GM19397 (cell line): Measurements from ENCODE around the gene PHAX.
A peak's percentile ranks its signal among the peaks of the same experiment; 100 is the strongest.
"Not testable (repeated sequence)": the region's sequence is repeated elsewhere in the genome, so short reads cannot be mapped to it uniquely, and the experiment has no call there.

Experiments
- ATAC-seq: cut with Tn5 transposase; IDR thresholded peaks from one replicate; pipeline ENCODE4 v1.9.1; 2021; ENCODE audit warnings: mild to moderate bottlenecking, moderate library complexity; ENCODE audit not compliant: unreplicated experiment

Gene PHAX

GRCh38 chr5:126603402-126603991 lies 2.8 kb downstream of the PHAX start:
- no peak for ATAC-seq

- no peak for ATAC-seq
These were observed 4.8 kb downstream of the PHAX start for GRCh38 chr5:126605525-126605924.

GRCh38 chr5:126610160-126610559 lies 9.4 kb downstream of the PHAX start:
- no peak for ATAC-seq

GRCh38 chr5:126610616-126611015 lies 9.9 kb downstream of the PHAX start:
- no peak for ATAC-seq

DNA sequence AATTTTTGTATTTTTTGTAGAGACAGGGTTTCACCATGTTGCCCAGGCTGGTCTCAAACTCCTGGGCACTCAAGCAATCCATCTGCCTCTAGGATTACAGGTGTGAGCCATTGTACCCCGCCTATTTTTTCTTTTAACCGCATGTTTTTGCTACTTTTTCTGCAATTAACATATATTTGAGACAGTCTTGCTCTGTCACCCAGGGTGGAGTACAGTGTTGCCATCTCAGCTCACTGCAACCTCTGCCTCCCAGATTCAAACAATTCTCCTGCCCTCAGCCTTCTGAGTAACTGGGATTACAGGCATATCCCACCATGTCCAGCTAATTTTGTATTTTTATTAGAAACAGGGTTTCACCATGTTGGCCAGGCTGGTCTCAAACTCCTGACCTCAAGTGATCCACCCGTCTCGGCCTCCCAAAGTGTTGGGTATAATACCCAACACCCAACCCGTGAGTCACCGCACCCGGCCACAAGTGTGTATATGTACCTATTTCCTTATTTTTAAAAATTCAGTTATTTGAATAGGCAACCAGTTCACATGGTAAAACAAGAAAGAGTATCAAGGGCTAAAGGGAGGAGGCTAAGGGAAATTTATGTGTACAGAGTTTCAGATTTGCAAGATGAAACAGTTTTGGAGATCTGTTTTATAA lies 13.3 kb downstream of the PHAX start:
- no peak for ATAC-seq

DNA sequence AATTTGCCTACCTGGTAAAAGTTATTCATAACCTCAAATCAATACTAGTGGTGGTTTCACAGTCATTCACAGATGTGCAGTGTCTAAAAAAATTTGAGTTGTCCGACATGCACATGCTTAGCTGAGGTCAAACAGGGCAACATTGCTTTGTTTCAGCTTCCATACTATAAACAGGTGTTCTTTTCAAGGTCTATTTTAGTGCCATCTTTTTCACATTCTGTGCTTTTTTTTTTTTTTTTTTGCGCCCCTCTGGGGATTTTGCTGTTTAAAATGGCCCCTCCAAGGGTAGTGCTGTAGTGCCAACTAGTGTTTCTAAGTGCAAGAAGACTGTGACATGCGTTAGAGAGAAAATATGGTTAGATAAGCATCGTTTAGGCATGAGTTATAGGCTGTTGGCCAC lies 14.5 kb downstream of the PHAX start:
- peak; percentile 90 for ATAC-seq

DNA sequence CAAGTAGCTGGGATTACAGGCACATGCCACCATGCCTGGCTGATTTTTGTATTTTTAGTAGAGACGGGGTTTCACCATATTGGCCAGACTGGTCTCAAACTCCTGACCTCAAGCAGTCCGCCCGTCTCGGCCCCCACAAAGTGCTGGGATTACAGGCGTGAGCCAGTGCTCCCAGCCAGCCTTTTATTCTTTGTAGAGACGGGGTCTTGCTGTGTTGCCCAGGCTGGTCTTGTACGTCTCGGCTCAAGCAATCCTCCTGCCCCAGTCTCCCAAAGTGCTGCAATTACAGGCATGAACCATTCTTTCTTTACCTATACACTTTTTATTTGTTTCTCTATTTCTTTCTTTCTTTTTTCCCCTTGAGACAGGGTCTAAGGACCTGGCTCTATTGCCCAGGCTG lies 16.9 kb downstream of the PHAX start:
- ATAC-seq, result not testable (repeated sequence)

DNA sequence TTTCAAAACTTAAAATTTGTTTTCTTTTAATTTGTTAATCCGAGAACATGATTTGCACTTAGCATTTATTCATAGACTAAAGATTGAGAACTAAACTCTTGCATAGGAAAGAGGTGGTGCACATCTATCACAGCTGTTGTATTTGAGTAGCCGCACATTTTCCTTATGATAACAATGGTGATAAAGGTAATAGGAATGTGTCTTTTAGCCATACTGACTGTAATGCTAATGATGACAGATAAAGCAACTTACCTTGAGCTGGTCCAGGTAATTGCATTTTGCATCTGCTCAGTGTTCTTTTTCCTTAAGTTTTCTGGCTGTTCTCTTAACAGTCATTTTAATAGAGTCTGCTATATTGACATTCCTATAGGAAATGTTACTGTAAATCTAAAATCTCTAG lies 19.0 kb downstream of the PHAX start:
- ATAC-seq, result no peak

- ATAC-seq, result no peak
These were observed 23.8 kb downstream of the PHAX start for GRCh38 chr5:126624534-126624933.

DNA sequence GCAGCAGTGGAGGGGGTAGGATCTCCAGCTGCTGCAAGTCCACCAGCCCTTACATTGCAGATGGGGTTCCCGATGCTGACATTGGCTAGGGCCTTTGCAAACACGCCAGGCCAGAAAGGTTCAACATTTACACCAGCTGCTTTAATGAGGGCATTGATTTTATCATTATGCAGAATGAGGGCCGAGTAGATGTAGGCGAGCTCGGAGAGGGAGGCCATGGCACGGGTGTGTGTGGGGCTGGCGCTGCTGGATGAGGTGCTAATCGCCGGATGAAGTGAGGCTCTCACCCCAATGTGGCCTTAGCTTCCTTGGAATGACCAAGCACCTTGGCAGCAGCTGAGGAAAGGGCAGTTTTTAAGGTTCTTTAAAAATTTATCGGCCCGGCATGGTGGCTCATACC lies 27.4 kb downstream of the PHAX start:
- no peak for ATAC-seq

GRCh38 chr5:126631920-126632319 lies 31.2 kb downstream of the PHAX start:
- no peak for ATAC-seq

- ATAC-seq, result no peak
These were observed 32.8 kb downstream of the PHAX start for GRCh38 chr5:126633552-126633951.

GRCh38 chr5:126635585-126635984 lies 34.8 kb downstream of the PHAX start:
- ATAC-seq, result no peak

DNA sequence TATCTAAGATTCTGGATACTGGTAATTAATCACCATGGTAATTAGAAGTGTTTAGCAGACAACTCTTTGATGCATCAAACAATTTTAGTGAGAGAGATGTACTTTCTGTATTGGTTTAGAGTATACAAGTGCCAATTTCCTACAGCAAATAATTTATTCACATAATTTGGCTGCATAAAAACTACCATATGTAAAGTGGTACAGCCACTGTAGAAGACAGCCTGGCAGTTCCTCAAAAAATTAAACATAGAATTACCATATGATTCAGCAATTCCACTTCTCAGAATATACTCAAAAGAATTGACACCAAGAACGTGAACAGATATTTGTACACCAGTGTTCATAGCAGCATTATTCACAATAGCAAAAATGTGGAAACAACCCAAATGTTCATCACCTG lies 36.2 kb downstream of the PHAX start:
- ATAC-seq, result no peak

DNA sequence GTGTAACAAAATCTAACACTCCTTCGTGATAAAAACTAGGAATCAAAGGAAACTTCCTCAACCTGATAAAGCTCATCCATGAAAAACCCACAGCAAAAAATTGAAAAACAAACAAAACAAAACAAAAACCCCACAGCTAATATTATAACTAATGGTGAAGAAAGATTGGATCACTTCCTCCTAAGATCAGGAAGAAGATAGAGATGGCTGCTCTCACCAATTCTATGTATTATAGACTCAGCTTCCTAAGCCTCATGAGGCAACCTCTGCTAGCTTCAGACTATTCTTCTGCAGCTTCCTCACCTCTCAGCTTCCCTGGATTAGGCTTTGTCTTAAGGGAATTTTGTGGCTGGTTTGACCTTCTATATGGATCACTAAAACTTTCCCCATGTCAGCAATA lies 40.1 kb downstream of the PHAX start:
- ATAC-seq, result no peak

GRCh38 chr5:126641387-126641786 lies 40.6 kb downstream of the PHAX start:
- no peak for ATAC-seq

- ATAC-seq, result no peak
These were observed 44.4 kb downstream of the PHAX start for GRCh38 chr5:126645132-126645531.

DNA sequence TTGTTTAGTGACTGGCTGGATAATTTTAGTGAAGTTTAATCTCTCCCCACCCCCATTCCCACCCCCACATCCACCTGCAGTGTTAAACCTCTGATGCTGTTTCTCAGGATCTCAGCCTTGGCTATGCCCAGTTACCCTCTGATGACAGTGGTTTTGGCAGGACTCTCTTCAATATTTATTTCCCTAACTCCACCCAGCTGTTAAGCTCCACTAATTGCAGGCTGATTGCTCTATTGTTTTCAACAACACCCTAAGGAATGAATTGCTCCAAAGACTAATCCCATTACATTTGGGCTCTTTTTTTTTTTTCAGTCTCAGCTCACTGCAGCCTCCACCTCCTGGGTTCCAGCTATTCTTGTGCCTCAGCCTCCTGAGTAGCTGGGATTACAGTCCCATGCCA lies 46.3 kb downstream of the PHAX start:
- ATAC-seq, result no peak

GRCh38 chr5:126648471-126648870 lies 47.7 kb downstream of the PHAX start:
- no peak for ATAC-seq

DNA sequence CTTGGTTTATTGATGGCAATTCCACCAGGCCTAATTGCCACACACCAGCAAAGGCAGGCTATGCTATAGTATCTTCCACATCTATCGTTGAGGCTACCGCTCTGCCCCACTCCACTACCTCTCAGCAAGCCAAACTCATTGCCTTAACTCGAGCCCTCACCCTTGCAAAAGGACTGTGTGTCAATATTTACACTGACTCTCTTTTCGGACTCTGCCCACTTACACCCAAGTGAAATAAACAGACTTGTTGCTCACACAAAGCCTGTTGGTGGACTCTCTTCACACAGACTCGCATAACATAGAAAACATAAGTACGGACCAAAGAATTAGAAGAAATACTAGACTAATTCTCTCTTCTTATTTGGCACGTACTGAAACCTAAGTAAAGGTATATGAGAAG lies 48.3 kb downstream of the PHAX start:
- ATAC-seq, result not testable (repeated sequence)

- ATAC-seq, result not testable (repeated sequence)
These were observed 49.0 kb downstream of the PHAX start for GRCh38 chr5:126649709-126650108.

DNA sequence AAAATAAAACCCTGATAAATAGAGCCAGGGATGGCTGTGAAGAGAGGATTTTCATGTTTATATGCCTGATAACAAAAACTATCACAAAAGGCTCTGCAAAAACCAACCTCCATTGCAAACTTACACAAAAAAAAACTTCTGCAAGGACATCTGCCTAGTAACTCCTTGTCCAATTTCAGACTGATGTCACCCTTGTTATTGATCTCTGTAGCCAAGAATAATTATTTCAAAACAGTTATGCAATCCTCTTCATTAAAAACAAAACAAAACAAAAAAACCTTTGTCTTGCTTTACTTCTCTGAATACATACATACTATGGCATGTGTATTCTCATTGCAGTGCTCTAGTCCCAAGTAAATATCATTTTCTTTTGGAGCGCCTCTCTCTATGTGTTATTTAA lies 49.7 kb downstream of the PHAX start:
- no peak for ATAC-seq

DNA sequence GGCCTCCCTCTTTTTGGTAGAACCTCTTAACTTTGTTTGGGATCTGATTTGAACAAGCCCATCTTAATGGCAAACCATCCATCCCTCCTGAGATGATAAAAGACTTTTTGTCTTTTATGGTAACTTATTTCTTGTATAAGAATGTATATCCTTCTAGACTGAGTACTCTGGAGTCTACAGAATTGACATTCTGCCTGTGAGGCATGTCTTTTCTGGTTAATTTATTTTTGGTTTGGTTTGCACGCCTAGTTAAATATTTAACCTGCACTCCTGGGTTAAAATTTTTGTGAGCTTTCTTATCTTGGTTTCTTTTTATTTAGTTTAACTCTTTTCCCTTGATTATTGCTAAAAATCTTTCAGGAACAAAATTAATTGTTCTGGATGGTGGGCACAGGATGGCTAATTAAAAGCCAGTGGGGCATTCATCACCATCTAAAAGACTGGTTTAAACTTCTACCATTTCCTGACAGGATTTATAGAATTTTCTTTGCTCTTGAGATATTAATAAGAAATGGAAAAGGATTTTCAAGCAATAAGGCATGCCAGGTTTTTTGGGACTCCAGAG lies 50.3 kb downstream of the PHAX start:
- ATAC-seq, result no peak
